ENCODE results near the gene ZKSCAN7. TPM values are rescaled to one million over a fixed set of nuclear protein-coding genes. Genes with fewer than 3 reads are reported as not detected.

ZKSCAN7 gene
- total and polyA plus RNA-seq, 2 of the 8 experiments (the other 6 are each of a cell fraction or from before 2014, with no cell fraction given): 5.5 to 8.5 TPM

DNA sequence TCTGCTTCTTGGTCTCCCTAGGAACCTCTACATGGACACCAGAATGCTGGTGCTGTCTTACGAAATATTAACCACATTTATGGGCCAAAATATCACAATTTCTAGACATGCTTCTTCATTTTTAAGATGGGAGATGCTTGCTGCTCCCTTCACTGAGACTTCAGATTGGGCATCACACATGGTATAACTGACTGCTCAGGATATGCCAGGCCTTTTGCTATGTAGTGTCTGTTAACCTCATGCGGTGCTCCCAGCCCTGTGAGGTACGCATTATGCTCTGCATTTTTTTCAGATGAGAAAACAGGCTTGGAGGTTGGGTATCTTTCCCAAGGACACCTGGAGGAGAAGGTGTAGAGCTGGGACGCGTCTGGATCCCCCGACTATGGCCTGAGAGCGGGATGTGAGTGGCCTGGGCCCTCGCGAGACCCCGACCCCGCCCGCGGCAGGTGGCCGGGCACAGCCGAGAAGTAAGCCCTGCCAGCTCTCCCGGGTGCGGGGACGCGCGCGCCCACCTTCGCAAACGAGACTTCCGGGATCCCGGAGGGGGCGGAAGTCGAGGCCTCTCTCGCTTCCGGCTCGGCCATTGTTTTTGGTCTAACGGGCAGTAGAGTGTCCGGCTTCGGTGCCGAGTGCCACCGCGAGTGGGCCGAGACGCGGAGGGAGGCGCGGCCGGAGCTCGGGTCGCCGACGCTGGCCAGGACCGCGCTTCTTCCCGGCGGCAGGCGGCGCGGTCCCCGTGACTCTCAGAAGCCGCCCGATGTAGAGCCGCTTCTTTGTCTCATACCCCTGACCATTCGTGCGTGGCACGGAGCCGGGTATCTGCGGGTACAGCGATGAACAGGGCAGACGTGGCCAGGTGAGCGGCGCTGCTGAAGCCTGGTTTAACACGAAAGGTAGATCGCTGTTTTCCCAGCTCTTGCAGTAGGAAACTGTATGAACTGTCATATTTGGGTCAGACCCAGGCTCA lies at the start of gene ZKSCAN7 (continued):
- TF ChIP-seq GABPA (IDR thresholded peaks at IDR 0.05; ENCODE audit: borderline replicate concordance, insufficient read depth, low read length) (peak; percentile 86), HDAC2 (IDR thresholded peaks at IDR 0.05; ENCODE audit: borderline replicate concordance in 1 of 2, low read depth in 2 of 2, low read length in 2 of 2) (no peak; a peak in 1 of 4 replicates), CHD1 (IDR thresholded peaks at IDR 0.05; ENCODE audit: low read depth, low read length) (no peak), POLR2A (IDR thresholded peaks at IDR 0.05; ENCODE audit: control extremely low read depth in 1 of 2, low read depth in 2 of 2, low read length in 2 of 2) (peak; percentile 49 to 74; a peak in 2 of 3 replicates), POU5F1 (IDR thresholded peaks at IDR 0.05; ENCODE audit: low read depth, low read length) (no peak), RNF2 (IDR thresholded peaks at IDR 0.05; ENCODE audit: borderline replicate concordance, low read depth, low read length, missing control alignments, poor library complexity, severe bottlenecking) (no peak), KDM5A (IDR thresholded peaks at IDR 0.05; ENCODE audit: low read length) (no peak), EGR1 (IDR thresholded peaks at IDR 0.05; ENCODE audit: borderline replicate concordance, low read depth, low read length) (peak; percentile 73), SAP30 (IDR thresholded peaks at IDR 0.05; ENCODE audit: insufficient read depth, insufficient replicate concordance, low read length) (no peak)
- TF ChIP-seq, protein P1, sequence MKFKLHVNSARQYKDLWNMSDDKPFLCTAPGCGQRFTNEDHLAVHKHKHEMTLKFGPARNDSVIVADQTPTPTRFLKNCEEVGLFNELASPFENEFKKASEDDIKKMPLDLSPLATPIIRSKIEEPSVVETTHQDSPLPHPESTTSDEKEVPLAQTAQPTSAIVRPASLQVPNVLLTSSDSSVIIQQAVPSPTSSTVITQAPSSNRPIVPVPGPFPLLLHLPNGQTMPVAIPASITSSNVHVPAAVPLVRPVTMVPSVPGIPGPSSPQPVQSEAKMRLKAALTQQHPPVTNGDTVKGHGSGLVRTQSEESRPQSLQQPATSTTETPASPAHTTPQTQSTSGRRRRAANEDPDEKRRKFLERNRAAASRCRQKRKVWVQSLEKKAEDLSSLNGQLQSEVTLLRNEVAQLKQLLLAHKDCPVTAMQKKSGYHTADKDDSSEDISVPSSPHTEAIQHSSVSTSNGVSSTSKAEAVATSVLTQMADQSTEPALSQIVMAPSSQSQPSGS (IDR thresholded peaks at IDR 0.05; ENCODE audit: low read length): peak; percentile 57; the same call in 1 of the 2 replicates
- TF ChIP-seq, protein P2, sequence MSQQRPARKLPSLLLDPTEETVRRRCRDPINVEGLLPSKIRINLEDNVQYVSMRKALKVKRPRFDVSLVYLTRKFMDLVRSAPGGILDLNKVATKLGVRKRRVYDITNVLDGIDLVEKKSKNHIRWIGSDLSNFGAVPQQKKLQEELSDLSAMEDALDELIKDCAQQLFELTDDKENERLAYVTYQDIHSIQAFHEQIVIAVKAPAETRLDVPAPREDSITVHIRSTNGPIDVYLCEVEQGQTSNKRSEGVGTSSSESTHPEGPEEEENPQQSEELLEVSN (IDR thresholded peaks at IDR 0.05): peak; percentile 82
